ENCODE results near the gene SYMPK. TPM values are rescaled to one million over a fixed set of nuclear protein-coding genes. Genes with fewer than 3 reads are reported as not detected.

Gene SYMPK
- total RNA-seq, 3 donors from 2014 or later = 61.1 to 67.4 (median 65.9) TPM

GRCh38 chr19:45814851-45815480 is 48.0 kb downstream of the SYMPK start, which contains the start of gene RSPH6A:
Gene RSPH6A, minus strand, starts transcription at chr19:45815308. Its CDS starts 132 bp downstream, at chr19:45815176.
- peaks cover 3% of the 10 kb centered on the region for H3K4me1 ChIP-seq (ENCODE audit: low read depth)
- intact Hi-C loops (cut with DNase I, micrococcal nuclease) = no loop called here
- no peak for DNase-seq
- no peak within 1 kb of the TSS for H3K4me3 ChIP-seq
- ATAC-seq = no peak
- no peaks in the 10 kb centered on the region for H3K36me3 ChIP-seq (ENCODE audit: low read depth)
- H3K9me3 ChIP-seq = no peaks in the 10 kb centered on the region
- TF ChIP-seq CTCF (IDR thresholded peaks at IDR 0.05) = no peak

GRCh38 chr19:45814166-45814780 is 48.7 kb downstream of the SYMPK start:
- no peak for TF ChIP-seq CTCF (IDR thresholded peaks at IDR 0.05)
- DNase-seq = no peak
- intact Hi-C loops (cut with DNase I, micrococcal nuclease) = no loop called here

GRCh38 chr19:45812297-45812696 is 50.6 kb downstream of the SYMPK start:
- intact Hi-C loops (cut with DNase I, micrococcal nuclease) = no loop called here
- no peak for DNase-seq
- H3K4me3 ChIP-seq = no peak overlapping the region

More at GRCh38 chr19:45814166-45814780, 48.7 kb downstream of the SYMPK start:
- H3K4me3 ChIP-seq = no peak overlapping the region
- ATAC-seq = no peak
- H3K4me1 ChIP-seq (ENCODE audit: low read depth) = peaks cover 3% of the 10 kb centered on the region
- H3K36me3 ChIP-seq (ENCODE audit: low read depth) = no peaks in the 10 kb centered on the region
- no peaks in the 10 kb centered on the region for H3K9me3 ChIP-seq

GRCh38 chr19:45809643-45810159 is 53.2 kb downstream of the SYMPK start:
- no peaks in the 10 kb centered on the region for H3K9me3 ChIP-seq
- peak in 1 of 3 donors; percentile 31 for DNase-seq
- no peaks in the 10 kb centered on the region for H3K4me1 ChIP-seq (ENCODE audit: low read depth)
- H3K36me3 ChIP-seq (ENCODE audit: low read depth) = no peaks in the 10 kb centered on the region
- H3K4me3 ChIP-seq = no peak overlapping the region
- TF ChIP-seq CTCF (IDR thresholded peaks at IDR 0.05) = no peak
- intact Hi-C loops (cut with DNase I, micrococcal nuclease) = no loop called here
- peak; percentile 78 for ATAC-seq

More at GRCh38 chr19:45812297-45812696, 50.6 kb downstream of the SYMPK start:
- H3K9me3 ChIP-seq = no peaks in the 10 kb centered on the region
- no peak for ATAC-seq
- H3K36me3 ChIP-seq (ENCODE audit: low read depth) = no peaks in the 10 kb centered on the region
- no peak for TF ChIP-seq CTCF (IDR thresholded peaks at IDR 0.05)
- peaks cover 3% of the 10 kb centered on the region for H3K4me1 ChIP-seq (ENCODE audit: low read depth)

GRCh38 chr19:45805719-45806118 is 57.2 kb downstream of the SYMPK start:
- no peaks in the 10 kb centered on the region for H3K36me3 ChIP-seq (ENCODE audit: low read depth)
- H3K9me3 ChIP-seq = no peaks in the 10 kb centered on the region
- DNase-seq (no peak), ATAC-seq (no peak)
- H3K4me3 ChIP-seq = no peak overlapping the region
- intact Hi-C loops (cut with DNase I, micrococcal nuclease) = no loop called here
- TF ChIP-seq CTCF (IDR thresholded peaks at IDR 0.05) = no peak
- no peaks in the 10 kb centered on the region for H3K4me1 ChIP-seq (ENCODE audit: low read depth)

Data from mucosa of descending colon (tissue), 3 donors.